BLaER1 treated with 17β-estradiol and CSF1 and Interleukin-3, amounts not matched to agents 10 nM and 100 nM (cell line): ENCODE results near the gene ST14.
"Not testable (repeated sequence)": the region's sequence is repeated elsewhere in the genome, so short reads cannot be mapped to it uniquely, and the experiment has no call there.

ENCODE experiments used
- H3K27ac ChIP-seq, 11 experiments: shearing (Covaris generic); formaldehyde crosslinking; 2 replicates each; pipeline ENCODE4 v1.8.1; 2022
- H3K27me3 ChIP-seq, 11 experiments: shearing (Covaris generic); formaldehyde crosslinking; 2 replicates each; pipeline ENCODE4 v1.8.1; 2022
- H3K36me3 ChIP-seq, 11 experiments: shearing (Covaris generic); formaldehyde crosslinking; 2 replicates each; pipeline ENCODE4 v1.8.1; 2022
- H3K4me1 ChIP-seq, 10 experiments: shearing (Covaris generic); formaldehyde crosslinking; 2 replicates each; pipeline ENCODE4 v1.8.1; 2022
- H3K4me2 ChIP-seq, 11 experiments: shearing (Covaris generic); formaldehyde crosslinking; 2 replicates each; pipeline ENCODE4 v1.8.1; 2022
- H3K4me3 ChIP-seq, 10 experiments: shearing (Covaris generic); formaldehyde crosslinking; 2 replicates each; pipeline ENCODE4 v1.8.1; 2022
- H3K9ac ChIP-seq, 11 experiments: shearing (Covaris generic); formaldehyde crosslinking; 2 replicates each; pipeline ENCODE4 v1.8.1; 2022
- H3K9me3 ChIP-seq, 11 experiments: shearing (Covaris generic); formaldehyde crosslinking; replicated peaks in 1 of 11; 2 replicates each; pipeline ENCODE4 v1.8.1; 2022
- H4K20me1 ChIP-seq, 11 experiments: shearing (Covaris generic); formaldehyde crosslinking; 2 replicates each; pipeline ENCODE4 v1.8.1; 2022
- Cebpa-rat ChIP-seq, 11 experiments: shearing (Covaris generic); IDR thresholded peaks; 2 replicates each; pipeline ENCODE4 v1.8.1; 2022

Gene ST14

DNA sequence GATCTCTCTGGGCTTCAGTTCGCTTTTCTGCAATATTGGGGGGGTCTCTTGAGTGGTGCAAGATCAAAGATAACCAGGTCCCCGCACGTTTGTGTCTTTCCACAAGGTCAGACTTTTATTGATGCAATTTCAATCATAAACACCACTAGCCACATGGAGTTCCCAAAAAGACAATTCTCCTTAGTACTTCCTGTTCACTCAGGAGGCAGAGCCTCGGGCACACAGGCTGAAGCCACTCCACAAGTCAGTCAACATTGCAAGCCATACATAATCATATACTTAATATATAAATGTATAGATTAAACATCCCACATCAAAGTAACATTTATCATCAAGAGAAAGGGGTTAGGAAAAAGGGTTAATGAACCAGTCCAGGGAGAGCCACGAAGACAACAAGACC is 12.0 kb downstream of the ST14 start:
- Histone ChIP-seq H3K9me3 (peaks cover 5 to 18% (median 10%) of the 10 kb centered on the region in 11 experiments; a peak in 15 of 22 replicates), H3K36me3 (no peaks in the 10 kb centered on the region), H3K27me3 (no peaks in the 10 kb centered on the region), H3K4me2 (peak overlapping the region; percentile 15 to 63 (median 46); a peak in 19 of 22 replicates), H3K27ac (no peak overlapping the region; a peak in 1 of 22 replicates), H4K20me1 (no peaks in the 10 kb centered on the region), H3K4me1 (peaks cover 37 to 52% (median 45%) of the 10 kb centered on the region in 10 experiments), H3K4me3 (no peak overlapping the region), H3K9ac (no peak overlapping the region)
- no peak for TF ChIP-seq Cebpa-rat (IDR thresholded peaks at IDR 0.05)

DNA sequence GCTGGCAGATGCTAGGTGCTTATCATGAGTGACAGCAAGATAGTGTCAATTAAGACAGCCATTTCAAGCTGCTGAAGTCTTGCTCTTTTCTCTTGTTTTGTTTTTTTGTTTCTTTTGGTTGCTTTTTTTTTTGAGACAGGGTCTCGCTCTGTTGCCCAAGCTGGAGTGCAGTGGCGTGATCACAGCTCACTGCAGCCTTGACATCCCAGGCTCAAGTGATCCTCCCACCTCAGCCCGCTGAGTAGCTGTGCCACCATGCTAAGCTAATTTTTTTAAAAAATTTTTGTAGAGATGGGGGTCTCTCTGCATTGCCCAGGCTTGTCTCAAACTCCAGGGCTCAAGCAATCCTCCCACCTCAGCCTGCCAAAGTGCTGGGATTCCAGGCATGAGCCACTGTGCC is 12.4 kb downstream of the ST14 start:
- H3K4me2 ChIP-seq = peak overlapping the region; percentile 15 to 63 (median 46); a peak in 18 of 22 replicates
- H3K27me3 ChIP-seq, H3K9ac ChIP-seq, H4K20me1 ChIP-seq, H3K27ac ChIP-seq, H3K36me3 ChIP-seq, H3K4me3 ChIP-seq: not testable (repeated sequence)
- peaks cover 33 to 48% (median 42%) of the 10 kb centered on the region in 10 experiments for H3K4me1 ChIP-seq
- peaks cover 5 to 18% (median 10%) of the 10 kb centered on the region in 11 experiments; a peak in 16 of 22 replicates for H3K9me3 ChIP-seq

DNA sequence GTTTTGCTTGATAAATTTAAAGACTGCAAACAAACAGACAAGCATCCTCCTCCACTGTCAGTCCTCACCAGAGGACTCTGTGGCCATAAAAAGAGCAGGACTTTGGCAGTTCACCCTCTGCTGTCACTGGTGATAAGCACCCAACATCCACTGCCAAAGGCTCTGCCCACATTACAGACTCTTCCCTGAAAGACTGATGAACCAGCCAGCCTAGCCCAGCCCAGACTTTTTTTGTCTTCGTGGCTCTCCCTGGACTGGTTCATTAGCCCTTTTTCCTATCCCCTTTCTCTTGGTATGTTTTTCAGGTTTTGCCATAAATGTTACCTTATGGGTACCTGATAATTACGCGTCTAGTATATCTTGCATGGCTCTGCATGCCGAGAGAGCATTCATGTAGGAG is 15.1 kb downstream of the ST14 start:
- no peak overlapping the region for H3K27ac ChIP-seq
- no peak overlapping the region for H3K4me3 ChIP-seq
- no peaks in the 10 kb centered on the region for H3K36me3 ChIP-seq
- peaks cover 40 to 55% (median 45%) of the 10 kb centered on the region in 10 experiments for H3K4me1 ChIP-seq
- TF ChIP-seq Cebpa-rat (IDR thresholded peaks at IDR 0.05) = no peak
- no peaks in the 10 kb centered on the region for H3K27me3 ChIP-seq
- no peaks in the 10 kb centered on the region for H4K20me1 ChIP-seq
- no peak overlapping the region for H3K4me2 ChIP-seq
- H3K9me3 ChIP-seq = peaks cover 5 to 18% (median 10%) of the 10 kb centered on the region in 11 experiments; a peak in 16 of 22 replicates
- H3K9ac ChIP-seq = no peak overlapping the region

DNA sequence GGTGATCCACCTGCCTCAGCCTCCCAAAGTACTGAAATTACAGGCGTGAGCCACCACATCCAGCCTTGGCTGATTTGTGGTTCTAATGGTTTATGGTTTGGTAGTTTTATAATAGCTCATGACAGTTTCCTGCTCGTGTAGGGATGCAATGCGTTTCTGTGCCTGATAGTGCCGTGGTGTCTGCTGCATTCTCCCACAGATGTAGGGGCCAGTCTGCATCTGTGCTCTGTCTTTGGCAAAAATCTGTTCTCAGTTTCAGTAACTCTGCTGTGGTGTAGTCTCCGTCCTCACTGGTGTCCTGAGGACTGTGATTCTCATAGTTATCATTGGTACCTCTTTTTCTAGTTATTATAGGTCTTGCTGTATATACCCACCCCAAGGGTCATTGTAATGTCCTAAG is 16.3 kb downstream of the ST14 start:
- Histone ChIP-seq H3K4me1 (peaks cover 38 to 55% (median 44%) of the 10 kb centered on the region in 10 experiments), H3K9me3 (peaks cover 5 to 18% (median 10%) of the 10 kb centered on the region in 11 experiments; a peak in 16 of 22 replicates), H3K27ac (no peak overlapping the region), H3K27me3 (no peaks in the 10 kb centered on the region), H4K20me1 (no peaks in the 10 kb centered on the region), H3K36me3 (no peaks in the 10 kb centered on the region), H3K4me2 (no peak overlapping the region), H3K4me3 (no peak overlapping the region), H3K9ac (no peak overlapping the region)
- TF ChIP-seq Cebpa-rat (IDR thresholded peaks at IDR 0.05) = no peak

DNA sequence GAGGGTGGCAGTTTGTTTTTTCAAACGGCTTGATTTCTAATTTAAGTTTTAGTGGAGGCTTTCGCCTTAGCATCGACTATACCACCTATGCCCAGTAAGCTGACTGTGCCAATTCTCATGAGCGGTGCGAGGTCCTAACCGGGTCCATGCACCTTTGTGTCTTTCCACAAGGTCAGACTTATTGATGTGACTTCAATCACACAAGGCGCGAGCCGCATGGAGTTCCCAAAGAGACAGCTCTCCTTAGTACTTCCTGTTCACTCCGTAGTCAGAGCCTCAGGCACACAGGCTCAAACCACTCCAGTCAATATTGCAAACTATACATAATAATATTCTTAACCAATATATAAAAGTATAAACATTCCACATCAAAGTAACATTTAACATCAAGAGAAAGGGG is 18.2 kb downstream of the ST14 start:
- H3K4me3 ChIP-seq = no peak overlapping the region
- no peaks in the 10 kb centered on the region for H4K20me1 ChIP-seq
- peaks cover 25 to 57% (median 39%) of the 10 kb centered on the region in 10 experiments for H3K4me1 ChIP-seq
- H3K9me3 ChIP-seq = peaks cover 5 to 18% (median 10%) of the 10 kb centered on the region in 11 experiments; a peak in 16 of 22 replicates
- H3K4me2 ChIP-seq = peak overlapping the region in 9 of 11 experiments; percentile 5 to 81 (median 65); a peak in 11 of 22 replicates
- H3K27ac ChIP-seq = no peak overlapping the region; a peak in 1 of 22 replicates
- H3K27me3 ChIP-seq = no peaks in the 10 kb centered on the region
- H3K9ac ChIP-seq = no peak overlapping the region
- no peak for TF ChIP-seq Cebpa-rat (IDR thresholded peaks at IDR 0.05)
- H3K36me3 ChIP-seq = no peaks in the 10 kb centered on the region

DNA sequence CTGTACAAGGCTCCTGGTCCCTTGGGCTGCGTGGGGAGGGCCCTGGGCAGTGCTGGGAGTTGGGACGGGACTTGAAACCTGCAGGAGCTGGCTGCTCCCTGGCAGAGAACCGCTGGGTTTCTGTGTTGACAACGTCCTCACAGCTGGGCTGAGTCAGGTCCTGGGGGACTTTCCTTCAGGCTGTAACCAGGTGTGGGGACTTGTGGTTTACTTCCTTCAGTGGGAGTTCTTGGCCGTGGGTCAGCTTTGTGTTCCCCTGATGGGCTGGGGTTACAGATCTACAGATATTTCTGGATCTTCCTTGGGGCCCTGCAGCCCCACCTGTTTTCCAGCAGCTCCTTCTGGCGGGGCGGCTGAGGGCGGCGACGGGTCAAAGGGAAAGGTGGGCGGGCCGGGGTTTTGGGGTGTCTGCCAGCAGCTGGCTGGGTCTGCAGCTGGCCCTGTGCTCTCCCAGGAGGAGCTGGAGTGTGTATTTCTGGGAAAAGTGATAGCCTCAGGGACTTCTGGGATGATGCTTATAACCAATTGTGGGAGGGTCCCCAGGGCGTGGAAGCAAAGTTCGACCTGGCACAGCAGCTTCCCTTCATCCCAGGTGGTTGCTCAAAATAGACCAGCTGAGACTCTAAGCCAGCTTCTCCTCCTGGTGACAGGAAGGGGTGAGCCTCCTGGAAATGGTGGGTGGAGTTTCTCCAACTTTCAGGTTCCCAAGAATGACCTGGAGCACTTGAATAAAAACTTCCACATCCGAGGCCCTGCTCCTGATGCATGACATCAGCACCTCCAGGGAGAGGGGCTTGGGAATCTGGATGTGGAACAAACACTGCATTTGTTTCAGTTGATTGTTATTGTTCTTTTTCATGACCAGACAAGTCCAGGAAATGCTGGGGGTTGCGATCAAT is 19.1 kb downstream of the ST14 start:
- 0 out of 22 replicates have a peak overlapping the region, but pooled peaks of 2 of the 11 experiments have one; percentile 0 to 4 for H3K27ac ChIP-seq
- H3K9me3 ChIP-seq = peaks cover 5 to 18% (median 10%) of the 10 kb centered on the region in 11 experiments; a peak in 16 of 22 replicates
- peaks cover 25 to 57% (median 39%) of the 10 kb centered on the region in 10 experiments for H3K4me1 ChIP-seq
- no peak for TF ChIP-seq Cebpa-rat (IDR thresholded peaks at IDR 0.05)
- H3K4me3 ChIP-seq = no peak overlapping the region
- no peak overlapping the region for H3K9ac ChIP-seq
- H4K20me1 ChIP-seq = no peaks in the 10 kb centered on the region
- no peaks in the 10 kb centered on the region for H3K36me3 ChIP-seq
- H3K27me3 ChIP-seq = no peaks in the 10 kb centered on the region
- peak overlapping the region; percentile 44 to 81 (median 70) for H3K4me2 ChIP-seq

DNA sequence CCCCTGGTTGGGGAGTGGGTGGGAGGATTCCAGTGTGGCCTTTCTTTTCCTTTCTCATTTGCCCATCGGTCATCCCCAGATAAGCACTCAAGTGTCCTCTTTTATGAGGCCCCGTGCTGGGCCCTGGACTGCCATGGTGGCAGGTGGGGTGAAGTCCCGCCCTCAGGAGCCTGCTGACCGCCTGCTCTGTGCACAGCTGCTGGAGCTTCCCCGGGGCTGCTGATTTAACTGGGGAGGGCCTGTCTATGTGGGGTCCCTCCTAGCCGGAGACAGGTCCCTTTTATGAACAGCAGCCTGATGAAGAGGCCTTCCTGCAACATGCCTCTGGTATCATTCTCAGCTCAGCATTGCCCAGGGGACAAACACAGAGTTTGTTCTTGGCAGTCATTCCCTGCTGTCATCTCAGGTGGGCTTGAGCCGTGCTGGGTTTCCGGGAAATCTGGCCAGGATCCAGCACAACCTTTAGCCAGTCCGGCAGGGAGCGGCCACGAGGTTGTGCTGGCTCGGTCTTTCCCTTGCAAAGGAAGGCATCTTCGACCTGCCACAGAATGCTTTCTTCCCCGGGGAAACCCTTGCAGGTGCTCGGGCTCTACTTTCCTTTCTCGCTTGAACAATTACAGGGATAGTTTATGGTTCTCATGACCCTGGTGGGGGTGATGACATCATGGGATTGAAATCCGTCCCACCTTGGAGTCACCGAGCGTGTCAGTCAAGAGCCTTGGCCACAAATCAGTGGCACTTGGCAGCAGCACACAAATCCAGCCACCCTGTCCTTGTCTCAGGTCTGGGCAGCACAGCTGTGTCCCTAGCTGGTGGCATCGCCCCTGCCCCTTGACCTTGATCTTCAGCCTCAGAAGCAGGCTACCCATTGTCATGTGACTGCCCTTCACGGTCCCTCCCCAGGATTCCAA is 20.1 kb downstream of the ST14 start:
- Histone ChIP-seq H3K27me3 (no peaks in the 10 kb centered on the region), H3K4me2 (peak overlapping the region; percentile 52 to 81 (median 71); a peak in 20 of 22 replicates), H3K4me3 (no peak overlapping the region), H3K27ac (peak overlapping the region in 2 of 11 experiments; percentile 16 to 24; a peak in 4 of 22 replicates), H3K36me3 (no peaks in the 10 kb centered on the region), H3K9ac (no peak overlapping the region), H3K4me1 (peaks cover 25 to 57% (median 39%) of the 10 kb centered on the region in 10 experiments), H3K9me3 (peaks cover 5 to 16% (median 8%) of the 10 kb centered on the region in 11 experiments; a peak in 16 of 22 replicates), H4K20me1 (no peaks in the 10 kb centered on the region)
- TF ChIP-seq Cebpa-rat (IDR thresholded peaks at IDR 0.05) = no peak

DNA sequence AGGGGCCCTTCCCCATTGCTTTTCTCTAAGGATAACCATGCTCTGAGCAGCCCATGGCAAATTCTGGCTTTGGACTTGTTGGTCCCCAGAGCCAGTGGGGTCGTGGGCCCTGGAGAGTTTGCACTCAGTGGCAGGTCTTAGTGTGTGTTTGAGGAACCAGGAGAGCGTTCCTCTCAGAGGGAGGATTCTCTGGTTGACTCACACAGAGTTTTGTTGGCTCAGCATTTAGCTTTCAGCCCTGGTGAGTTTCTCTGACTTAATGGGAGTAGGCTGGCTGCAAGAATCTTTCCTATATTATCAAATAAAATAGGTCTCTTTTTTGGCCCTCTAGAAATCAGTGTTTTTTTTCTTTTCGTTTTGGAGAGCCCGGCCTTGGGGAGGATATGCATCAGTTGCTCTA is 20.9 kb downstream of the ST14 start:
- peak overlapping the region in 9 of 11 experiments; percentile 64 to 81 (median 71); a peak in 14 of 22 replicates for H3K4me2 ChIP-seq

More for the DNA sequence above, 20.9 kb downstream of the ST14 start:
- no peak overlapping the region for H3K9ac ChIP-seq
- H4K20me1 ChIP-seq = no peaks in the 10 kb centered on the region
- no peaks in the 10 kb centered on the region for H3K27me3 ChIP-seq
- peaks cover 25 to 57% (median 39%) of the 10 kb centered on the region in 10 experiments for H3K4me1 ChIP-seq
- H3K9me3 ChIP-seq = peaks cover 0 to 7% (median under 1%) of the 10 kb centered on the region in 11 experiments; a peak in 7 of 22 replicates
- peak overlapping the region in 2 of 11 experiments; percentile 16 to 24; a peak in 5 of 22 replicates for H3K27ac ChIP-seq
- H3K36me3 ChIP-seq = no peaks in the 10 kb centered on the region
- no peak for TF ChIP-seq Cebpa-rat (IDR thresholded peaks at IDR 0.05)
- H3K4me3 ChIP-seq = no peak overlapping the region
